Lower leg skin (tissue), 3 donors: ENCODE measurements around the gene HS2ST1.

Source experiments
- CTCF ChIP-seq, 3 donors: fragments of 450-650 bp; IDR thresholded peaks; one replicate each; pipeline ENCODE4 v1.5.1; 2016; ENCODE audit warnings: antibody characterized with exemption in 3 of 3, mild to moderate bottlenecking in 3 of 3, moderate library complexity in 2 of 3
- POLR2A ChIP-seq, 2 donors: fragments of 450-650 bp; IDR thresholded peaks; one replicate each; pipeline ENCODE4 v1.6.1; 2016 to 2017; ENCODE audit warnings: antibody characterized with exemption in 2 of 2, mild to moderate bottlenecking in 1 of 2, moderate library complexity in 1 of 2

DNA sequence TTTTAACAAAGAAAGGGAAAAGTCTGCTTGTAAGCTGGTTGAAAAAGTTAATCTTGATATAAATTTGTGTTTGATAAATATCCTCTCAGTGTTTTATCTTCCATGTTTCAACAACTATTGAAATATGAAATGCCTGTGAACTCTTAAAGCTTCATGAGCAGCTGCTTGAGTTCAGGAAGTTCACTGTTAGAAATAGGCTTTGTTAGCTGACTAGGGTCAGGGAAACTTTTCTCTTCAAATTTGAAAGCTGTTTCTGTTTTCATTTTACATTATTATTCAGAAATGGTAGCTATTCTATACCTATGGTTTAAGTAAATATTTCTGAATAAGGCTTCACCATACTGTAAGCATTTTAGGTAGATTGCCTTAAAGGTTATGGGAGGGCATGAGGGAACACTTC is 191.7 kb downstream of the HS2ST1 start:
- no peak for TF ChIP-seq CTCF (IDR thresholded peaks at IDR 0.05)
- TF ChIP-seq POLR2A (IDR thresholded peaks at IDR 0.05), result no peak
